ENCODE measurements around the gene UPP2.

DNA sequence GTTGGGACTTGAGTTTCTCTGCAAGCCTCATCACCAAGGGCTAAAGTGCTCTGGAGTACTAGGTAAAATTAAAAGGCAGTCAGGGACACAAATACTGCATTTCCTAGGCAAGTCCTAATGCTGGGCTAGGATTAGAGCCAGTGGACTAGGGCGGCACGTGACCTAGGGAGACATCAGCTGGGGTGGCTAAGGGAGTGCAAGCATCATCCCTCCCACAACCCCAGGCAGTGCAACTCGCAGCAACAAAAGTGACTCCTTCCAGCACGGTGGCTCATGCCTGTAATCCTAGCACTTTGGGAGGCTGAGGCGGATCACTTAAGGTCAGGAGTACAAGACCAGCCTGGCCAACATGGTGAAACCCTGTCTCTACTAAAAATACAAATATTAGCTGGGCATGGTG lies 30.7 kb upstream of the UPP2 start:
- TF ChIP-seq, protein P1, sequence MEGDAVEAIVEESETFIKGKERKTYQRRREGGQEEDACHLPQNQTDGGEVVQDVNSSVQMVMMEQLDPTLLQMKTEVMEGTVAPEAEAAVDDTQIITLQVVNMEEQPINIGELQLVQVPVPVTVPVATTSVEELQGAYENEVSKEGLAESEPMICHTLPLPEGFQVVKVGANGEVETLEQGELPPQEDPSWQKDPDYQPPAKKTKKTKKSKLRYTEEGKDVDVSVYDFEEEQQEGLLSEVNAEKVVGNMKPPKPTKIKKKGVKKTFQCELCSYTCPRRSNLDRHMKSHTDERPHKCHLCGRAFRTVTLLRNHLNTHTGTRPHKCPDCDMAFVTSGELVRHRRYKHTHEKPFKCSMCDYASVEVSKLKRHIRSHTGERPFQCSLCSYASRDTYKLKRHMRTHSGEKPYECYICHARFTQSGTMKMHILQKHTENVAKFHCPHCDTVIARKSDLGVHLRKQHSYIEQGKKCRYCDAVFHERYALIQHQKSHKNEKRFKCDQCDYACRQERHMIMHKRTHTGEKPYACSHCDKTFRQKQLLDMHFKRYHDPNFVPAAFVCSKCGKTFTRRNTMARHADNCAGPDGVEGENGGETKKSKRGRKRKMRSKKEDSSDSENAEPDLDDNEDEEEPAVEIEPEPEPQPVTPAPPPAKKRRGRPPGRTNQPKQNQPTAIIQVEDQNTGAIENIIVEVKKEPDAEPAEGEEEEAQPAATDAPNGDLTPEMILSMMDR (conservative IDR thresholded peaks at IDR 0.05; ENCODE audit: low read length): no peak
- TF ChIP-seq EZH2phosphoT487 (IDR thresholded peaks at IDR 0.05; ENCODE audit: borderline replicate concordance, low read depth, low read length): no peak

All from OCI-LY7 (cell line).